GM18526 (cell line): Measurements from ENCODE around the gene CYYR1.

Experiments used
- POLR2A ChIP-seq: IDR thresholded peaks from 3 replicates; pipeline ENCODE4 v1.6.1; 2011; ENCODE audit not compliant: insufficient read length; ENCODE audit errors: extremely low read depth

CYYR1 gene

DNA sequence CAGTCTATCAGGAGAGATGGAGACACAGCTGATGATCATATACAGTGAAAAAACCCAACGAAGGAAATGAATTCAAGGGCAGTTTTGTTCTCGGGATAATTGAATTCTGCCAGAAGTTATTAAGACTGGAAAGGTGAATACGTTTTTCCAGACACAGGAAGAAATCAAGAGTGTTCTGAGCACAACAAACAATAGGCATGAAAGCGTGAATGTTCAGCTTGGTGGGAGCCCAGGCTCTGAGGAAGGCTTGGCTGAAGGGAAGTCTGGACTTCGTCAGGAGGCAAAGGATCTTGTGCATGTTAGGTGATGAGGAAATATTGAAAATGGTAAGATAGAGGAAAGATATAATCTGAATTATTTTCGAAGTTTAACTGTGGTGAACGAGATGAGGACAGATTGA lies 50.4 kb downstream of the CYYR1 start:
- TF ChIP-seq POLR2A, result no peak

DNA sequence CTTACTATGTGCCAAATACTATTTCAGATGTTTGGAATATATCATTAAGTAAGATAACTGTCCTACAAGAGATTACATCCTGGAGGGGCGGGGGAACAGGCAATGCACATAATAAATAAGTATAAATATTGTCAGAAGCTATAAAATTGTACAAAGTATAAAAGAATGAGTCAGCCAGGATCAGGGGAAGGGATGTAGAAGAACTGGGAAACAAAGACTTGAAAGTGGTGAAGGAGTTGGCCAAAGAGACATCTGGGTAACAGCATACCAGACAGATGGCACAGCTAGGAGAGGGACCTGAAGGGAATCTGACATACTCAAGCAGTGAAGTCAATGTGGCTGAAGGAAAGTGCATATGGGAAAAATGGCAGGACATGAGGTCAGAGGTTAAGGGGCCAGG lies 53.9 kb downstream of the CYYR1 start:
- TF ChIP-seq POLR2A, result no peak

DNA sequence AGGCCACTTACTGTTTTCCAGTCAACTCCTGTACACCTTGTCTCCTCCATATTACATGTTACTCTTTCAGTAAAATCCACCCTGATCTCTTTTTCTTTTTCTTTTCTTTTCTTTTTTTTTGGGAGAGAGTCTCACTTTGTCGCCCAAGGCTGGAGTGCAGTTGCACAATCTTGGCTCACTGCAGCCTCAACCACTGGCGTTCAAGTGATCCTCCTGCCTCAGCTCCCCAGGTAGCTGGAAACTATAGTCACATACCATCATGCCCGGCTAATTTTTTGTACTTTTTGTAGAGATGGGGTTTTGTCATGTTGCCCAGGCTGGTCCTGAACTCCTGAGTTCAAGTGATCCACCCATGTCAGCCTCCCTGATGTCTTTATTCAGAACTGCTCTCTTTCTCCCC lies 57.8 kb downstream of the CYYR1 start:
- TF ChIP-seq POLR2A, result no peak

DNA sequence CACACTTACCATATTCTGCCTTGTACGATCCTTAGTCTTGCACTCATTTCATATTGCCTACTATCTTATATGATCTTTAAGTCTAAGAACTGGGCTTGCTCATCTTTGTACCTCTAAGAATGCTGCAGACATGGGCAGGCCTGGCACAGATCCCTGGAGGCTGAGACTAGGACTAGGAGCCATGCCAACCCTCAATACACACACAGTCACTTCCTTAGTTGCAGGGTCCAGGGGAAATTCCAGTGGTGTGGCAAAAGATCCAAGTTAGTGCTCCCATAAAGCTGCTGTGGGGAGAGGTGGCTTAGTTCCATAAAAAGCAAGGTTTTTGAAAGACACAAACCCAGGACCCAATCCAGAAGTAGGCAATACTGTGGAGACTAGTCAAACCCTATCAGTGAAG lies 59.9 kb downstream of the CYYR1 start:
- TF ChIP-seq POLR2A, result no peak

DNA sequence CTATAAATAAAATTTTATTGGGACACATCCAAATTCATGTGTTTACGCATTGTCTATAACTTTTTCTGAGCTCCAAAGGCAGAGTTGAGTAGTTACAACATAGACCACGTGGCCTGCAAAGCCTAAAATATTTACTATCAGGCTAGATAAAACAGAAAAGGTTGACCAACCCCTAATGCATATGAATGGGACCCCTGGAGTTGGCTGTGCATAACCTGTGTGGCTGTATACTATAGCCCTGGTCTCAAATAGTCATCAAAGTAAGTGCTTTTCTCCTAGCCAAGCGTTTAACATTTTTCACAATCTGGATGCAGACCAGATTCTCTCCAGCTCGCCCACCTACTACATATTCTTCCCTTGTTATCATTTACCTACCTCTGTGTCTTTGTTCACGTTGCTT lies 60.4 kb downstream of the CYYR1 start:
- TF ChIP-seq POLR2A, result no peak

- no peak for TF ChIP-seq POLR2A
Observed at GRCh38 chr21:26508903-26509302, 64.2 kb downstream of the CYYR1 start.

DNA sequence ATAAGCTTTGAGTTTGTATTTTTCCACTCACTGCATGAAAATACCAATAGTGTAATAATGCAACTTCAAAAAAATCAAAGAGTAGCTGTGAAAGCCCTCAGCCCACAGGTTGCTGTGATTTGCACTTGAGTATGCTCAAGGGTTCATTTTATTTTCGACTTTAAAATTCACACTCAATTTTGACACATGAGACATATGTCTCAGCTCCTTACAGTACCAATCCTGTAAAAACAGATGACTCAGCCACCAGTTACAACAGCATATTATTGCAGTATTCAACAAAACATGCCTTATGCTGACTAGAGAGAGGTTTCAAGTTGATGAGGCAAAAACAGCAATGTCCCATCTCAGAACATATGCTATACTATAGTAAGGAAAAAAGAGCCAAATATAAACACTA lies 66.1 kb downstream of the CYYR1 start:
- TF ChIP-seq POLR2A, result no peak

DNA sequence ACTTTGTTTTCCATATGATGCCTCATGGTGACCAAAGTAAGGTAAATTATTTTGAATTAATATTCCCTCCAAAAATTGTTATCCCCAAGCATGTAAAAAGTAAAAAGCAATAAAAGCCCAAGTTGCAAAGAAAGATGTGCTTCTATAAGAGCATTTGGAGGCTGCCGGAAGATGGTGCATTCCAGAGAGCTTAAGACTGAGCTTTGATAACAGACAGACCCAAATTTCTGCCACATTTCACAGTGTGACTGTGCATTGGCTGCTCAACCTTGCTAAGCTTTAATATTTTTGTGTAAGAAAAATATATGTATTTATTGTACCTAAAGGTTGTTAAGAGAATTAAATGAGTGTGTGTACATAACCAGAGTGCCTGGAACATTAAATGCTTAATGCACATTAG lies 67.9 kb downstream of the CYYR1 start:
- no peak for TF ChIP-seq POLR2A

DNA sequence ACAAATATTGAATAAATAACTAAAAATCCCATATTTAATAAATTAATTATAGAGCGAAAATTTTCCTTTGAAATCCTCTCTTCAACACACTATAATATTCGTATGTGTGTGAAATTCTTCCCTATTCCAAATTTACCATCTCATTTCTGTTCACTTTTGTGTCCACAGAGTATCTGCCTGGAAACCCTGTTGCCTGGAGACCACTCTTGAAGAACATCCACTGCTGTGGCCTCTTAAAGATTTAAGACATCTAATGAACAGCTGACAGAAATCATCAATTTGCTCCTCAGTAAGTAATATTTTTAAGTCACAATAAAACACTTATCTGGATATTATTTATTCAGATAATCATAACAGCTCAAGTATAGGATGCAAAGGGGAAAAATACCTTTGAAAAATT lies 69.7 kb downstream of the CYYR1 start:
- no peak for TF ChIP-seq POLR2A

DNA sequence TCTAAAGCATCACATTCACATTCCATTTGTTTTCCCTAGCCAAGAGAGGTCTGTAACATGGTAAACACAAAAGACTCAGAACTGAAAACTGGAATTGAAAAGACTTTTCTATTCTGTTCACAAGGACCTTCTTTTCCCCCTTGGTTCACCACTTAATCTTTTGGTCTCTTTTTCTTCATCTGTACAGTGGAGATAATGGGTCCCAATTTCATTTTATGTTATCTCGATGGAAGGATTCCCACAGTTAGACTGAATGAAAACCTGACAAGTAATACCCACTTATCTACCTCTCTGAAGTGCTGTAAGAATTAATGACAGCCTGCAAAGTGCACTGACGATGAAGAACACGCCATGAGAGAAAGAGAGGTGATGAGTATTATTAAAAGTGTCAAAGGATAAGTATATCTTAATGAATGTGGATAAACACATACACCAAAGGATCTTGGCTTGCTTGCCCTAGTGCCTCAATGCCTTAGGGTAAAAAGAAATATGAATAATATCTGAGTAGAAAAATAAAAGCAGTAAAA lies 71.5 kb downstream of the CYYR1 start:
- TF ChIP-seq POLR2A, result no peak

GRCh38 chr21:26499495-26499894 lies 73.6 kb downstream of the CYYR1 start:
- no peak for TF ChIP-seq POLR2A

DNA sequence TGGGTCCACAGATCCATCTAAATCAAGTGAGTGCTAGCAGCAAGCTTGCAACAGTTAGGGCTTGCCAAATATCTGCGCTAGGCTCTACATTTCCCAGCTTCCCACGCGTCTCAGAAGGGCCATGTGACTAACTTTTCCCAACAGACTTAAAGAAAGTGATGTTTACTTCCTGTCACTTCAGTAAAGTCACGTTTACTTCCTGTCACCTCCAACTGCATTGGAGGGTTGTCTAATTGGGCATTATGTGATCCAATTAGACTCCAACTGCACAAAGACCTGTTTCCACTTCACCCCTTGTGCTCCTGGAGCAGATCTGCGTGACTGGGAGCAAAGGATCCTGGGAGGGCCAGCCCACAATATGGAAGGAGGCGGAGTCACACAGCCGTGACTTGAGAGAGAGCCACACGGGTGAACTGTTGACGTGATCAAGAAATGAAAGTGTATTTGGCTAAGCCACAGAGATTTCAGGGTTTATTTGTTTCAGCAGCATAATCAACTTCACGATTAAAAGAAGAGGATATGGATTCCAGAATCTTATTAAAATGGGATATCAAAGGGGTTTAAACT lies 77.7 kb downstream of the CYYR1 start:
- TF ChIP-seq POLR2A, result no peak

GRCh38 chr21:26491663-26492062 lies 81.4 kb downstream of the CYYR1 start:
- TF ChIP-seq POLR2A, result no peak

DNA sequence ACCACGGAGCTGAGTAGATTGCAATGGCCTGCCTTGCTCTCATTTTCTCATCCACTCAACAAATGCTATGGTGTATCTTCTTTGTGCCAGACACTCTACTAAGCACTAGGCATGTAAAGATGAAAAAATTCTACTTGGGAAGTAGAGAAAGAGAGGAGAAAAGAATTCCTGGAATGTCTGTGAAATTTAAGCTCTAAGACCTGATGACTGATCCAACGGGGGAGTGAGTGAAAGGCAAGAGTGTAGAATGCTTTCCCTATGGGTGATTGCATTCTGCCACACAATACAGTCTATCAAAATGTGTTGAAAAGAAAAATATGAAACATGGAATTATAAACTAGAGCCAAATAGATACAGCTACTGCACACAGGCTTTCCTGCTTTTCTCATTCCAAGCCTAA lies 82.3 kb downstream of the CYYR1 start:
- no peak for TF ChIP-seq POLR2A

DNA sequence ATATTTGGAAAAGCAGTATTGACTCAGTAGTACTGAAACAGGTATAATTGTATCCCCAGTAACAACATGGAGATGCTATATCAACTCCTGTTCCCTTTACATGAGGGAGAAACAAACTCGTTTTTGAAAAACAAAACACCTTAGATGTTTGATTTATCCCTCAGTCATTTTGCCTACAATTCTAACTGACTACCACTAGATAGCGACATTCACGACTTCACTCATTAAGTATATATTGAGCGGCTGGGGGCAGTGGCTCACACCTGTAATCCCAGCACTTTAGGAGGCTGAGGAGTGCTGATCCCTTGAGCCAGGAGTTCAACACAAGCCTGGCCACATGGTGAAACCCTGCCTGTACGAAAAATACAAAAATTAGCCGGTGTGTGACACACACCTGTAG lies 83.3 kb downstream of the CYYR1 start:
- no peak for TF ChIP-seq POLR2A

GRCh38 chr21:26487981-26488480 lies 85.1 kb downstream of the CYYR1 start:
- no peak for TF ChIP-seq POLR2A

DNA sequence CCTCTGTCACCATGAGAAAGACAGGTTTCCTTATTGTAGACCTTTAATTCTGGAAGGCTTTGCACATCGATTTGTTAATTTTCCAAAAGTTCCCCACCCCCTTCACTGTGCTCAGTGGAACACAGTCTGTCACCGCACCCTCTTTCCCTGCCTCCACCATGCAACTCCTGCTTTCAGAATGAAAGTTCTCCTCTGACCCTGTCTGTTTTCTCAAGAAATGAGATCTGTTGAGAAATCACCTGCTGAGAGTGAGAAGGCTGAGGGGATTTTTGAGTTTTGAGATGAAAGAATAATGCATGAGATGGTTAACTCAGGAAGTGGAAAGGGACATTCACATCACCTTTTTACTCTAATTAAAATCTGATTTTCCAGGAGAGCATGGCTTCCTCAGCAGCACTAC lies 99.6 kb downstream of the CYYR1 start:
- TF ChIP-seq POLR2A, result no peak
